ENCODE measurements around the gene CLMP.

CLMP gene

DNA sequence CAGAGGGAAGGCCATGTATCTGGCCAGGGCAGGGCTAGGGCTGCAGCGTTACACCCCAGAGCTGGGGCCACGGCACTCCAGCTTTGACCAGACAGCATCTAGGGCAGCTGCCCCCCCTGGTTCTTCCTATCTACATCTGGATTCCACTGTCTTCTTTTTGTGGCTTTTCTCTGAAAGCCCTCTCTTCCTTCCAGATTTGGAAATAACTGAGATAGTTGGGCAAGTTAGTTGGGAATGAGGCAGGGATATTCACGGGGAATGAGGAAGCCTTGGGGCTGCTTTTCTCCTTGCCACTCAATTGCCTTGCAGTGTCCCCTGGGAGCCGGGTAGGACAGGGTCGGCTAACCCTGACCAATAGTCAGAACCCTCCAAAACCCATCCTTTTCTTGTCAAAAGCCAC is 26.8 kb downstream of the CLMP start:
- DNase-seq (ENCODE audit: extremely low read depth, low read depth) = no peak
- TF ChIP-seq, protein P1, sequence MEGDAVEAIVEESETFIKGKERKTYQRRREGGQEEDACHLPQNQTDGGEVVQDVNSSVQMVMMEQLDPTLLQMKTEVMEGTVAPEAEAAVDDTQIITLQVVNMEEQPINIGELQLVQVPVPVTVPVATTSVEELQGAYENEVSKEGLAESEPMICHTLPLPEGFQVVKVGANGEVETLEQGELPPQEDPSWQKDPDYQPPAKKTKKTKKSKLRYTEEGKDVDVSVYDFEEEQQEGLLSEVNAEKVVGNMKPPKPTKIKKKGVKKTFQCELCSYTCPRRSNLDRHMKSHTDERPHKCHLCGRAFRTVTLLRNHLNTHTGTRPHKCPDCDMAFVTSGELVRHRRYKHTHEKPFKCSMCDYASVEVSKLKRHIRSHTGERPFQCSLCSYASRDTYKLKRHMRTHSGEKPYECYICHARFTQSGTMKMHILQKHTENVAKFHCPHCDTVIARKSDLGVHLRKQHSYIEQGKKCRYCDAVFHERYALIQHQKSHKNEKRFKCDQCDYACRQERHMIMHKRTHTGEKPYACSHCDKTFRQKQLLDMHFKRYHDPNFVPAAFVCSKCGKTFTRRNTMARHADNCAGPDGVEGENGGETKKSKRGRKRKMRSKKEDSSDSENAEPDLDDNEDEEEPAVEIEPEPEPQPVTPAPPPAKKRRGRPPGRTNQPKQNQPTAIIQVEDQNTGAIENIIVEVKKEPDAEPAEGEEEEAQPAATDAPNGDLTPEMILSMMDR (IDR thresholded peaks at IDR 0.05; ENCODE audit: low read depth, low read length) = no peak

DNA sequence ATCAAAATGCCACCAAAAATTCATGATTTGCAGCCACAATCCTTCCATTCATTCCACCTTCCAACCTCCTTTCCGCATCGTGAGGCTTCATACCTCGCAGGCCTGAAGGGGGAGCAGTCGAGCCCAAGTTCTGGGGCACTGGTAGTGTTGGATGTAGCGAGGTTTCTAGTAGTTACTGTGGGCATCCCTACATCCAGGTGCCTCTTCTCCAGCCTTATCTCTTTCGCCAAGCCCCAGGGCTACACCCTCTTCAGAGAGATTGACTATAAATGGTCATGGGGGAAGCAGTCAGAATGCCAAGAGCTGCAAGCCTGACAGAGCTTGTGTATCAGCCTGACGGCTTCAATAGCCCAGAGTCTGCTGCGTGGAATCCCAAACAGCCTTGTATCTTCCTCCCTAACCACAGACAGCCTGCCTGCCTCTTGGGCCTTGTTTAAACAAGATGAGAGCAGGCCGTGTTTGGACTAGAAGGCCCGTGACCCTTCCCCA is 28.9 kb downstream of the CLMP start:
- TF ChIP-seq, protein P1 (IDR thresholded peaks at IDR 0.05; ENCODE audit: low read depth, low read length) = peak; percentile 46
- DNase-seq (ENCODE audit: extremely low read depth, low read depth) = no peak

DNA sequence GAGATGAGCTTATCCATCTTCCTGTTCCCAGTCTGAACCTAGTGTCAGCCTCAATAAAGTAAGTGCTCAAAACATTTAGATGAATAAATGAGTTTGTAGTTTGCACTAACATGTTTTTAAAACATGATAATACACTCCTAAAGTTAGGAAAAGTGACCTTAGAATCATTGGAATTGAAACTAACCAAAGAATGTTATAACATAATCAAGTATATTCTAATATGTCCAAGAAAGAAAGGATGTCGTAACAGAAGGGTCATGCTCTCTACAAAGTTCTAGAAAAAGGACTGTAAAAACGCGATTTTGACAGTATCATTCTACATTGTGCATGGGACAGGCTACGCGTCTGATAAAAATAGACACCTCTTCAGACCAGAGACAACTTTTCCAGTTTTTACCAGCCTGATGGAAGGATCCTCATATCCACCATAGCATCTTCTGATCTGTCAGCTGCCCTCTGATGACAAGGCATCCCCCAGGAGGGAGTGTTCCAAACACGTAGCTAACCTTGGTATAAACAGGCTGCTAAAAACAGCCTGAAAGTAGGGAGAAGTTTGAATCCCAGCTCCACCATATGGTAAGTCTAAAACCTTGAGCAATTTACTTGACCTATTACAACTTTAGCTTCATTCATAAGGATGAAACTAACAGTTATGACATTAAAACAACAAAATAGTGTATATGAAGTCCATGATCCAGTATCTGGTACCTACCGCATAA is 30.2 kb downstream of the CLMP start:
- TF ChIP-seq, protein P1 (IDR thresholded peaks at IDR 0.05; ENCODE audit: low read depth, low read length) = no peak
- DNase-seq (ENCODE audit: extremely low read depth, low read depth) = no peak

DNA sequence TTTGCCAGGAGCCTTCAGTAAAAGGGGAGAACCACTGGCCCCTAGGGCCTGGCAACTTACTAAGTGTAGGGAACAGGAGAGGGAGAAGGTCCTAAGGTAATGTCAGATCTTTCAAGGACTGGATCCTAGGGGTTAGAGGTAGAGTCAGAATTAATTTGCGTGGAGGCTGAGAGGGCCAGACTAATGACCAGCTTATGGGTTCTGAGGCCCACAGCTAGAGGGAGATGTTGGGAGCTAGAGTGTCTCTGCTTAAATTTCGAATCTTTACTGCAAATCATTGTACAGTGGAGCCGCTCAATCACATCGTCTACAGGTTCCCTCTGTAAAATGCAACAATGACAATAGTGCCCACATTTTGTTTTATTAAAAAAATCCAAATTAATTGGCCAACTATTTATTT is 31.4 kb downstream of the CLMP start:
- no peak for DNase-seq (ENCODE audit: extremely low read depth, low read depth)
- TF ChIP-seq, protein P1 (IDR thresholded peaks at IDR 0.05; ENCODE audit: low read depth, low read length) = no peak; the same call in 1 of the 2 replicates

- DNase-seq (ENCODE audit: extremely low read depth, low read depth) = no peak
Measured at GRCh38 chr11:123161376-123162030, 33.5 kb downstream of the CLMP start.

GRCh38 chr11:123159183-123159857 is 35.7 kb downstream of the CLMP start:
- TF ChIP-seq, protein P1 (IDR thresholded peaks at IDR 0.05; ENCODE audit: low read depth, low read length) = no peak
- no peak for DNase-seq (ENCODE audit: extremely low read depth, low read depth)

More at GRCh38 chr11:123161376-123162030, 33.5 kb downstream of the CLMP start:
- TF ChIP-seq, protein P1 (IDR thresholded peaks at IDR 0.05; ENCODE audit: low read depth, low read length) = no peak

Data from AG09319 (cell line).